K562 treated with DMSO at 1 percent for 12 hours (cell line): ENCODE measurements around the gene ZAR1. TPM values are rescaled to one million over a fixed set of nuclear protein-coding genes. Genes with fewer than 3 reads are reported as not detected.

Experiments used
- total RNA-seq: library from RNA; unstranded; fragments of 300-600 nt; gene quantifications from 2 replicates; pipeline ENCODE4 v1.2.3, GENCODE V29; 2022; ENCODE audit not compliant: insufficient read depth

Gene ZAR1
- total RNA-seq: 0.63 TPM in 1 of 2 replicates, not detected in the other

GRCh38 chr4:48490012-48490679, at the start of gene ZAR1:
TSS of gene ZAR1 (plus strand) at chr4:48490252. CDS start at chr4:48490292, 40 bp downstream.

GRCh38 chr4:48483006-48483776, 6.9 kb upstream of the ZAR1 start, which contains the start of gene SLC10A4:
TSS of gene SLC10A4 (plus strand) at chr4:48483343. CDS start at chr4:48483562, 219 bp downstream.

Other genes with a start within 250 kb of the ZAR1 start
- 1.7 and 6.6 TPM in 2 replicates for gene TEC, start 220.4 kb upstream of the ZAR1 start, total RNA-seq
- gene SLAIN2, start 148.7 kb upstream of the ZAR1 start, total RNA-seq: 4.4 and 18.3 TPM in 2 replicates
- gene SLC10A4, start 6.9 kb upstream of the ZAR1 start, total RNA-seq: 9.3 and 11.8 TPM in 2 replicates